ENCODE measurements around the gene ABCC5.

The ABCC5 gene

DNA sequence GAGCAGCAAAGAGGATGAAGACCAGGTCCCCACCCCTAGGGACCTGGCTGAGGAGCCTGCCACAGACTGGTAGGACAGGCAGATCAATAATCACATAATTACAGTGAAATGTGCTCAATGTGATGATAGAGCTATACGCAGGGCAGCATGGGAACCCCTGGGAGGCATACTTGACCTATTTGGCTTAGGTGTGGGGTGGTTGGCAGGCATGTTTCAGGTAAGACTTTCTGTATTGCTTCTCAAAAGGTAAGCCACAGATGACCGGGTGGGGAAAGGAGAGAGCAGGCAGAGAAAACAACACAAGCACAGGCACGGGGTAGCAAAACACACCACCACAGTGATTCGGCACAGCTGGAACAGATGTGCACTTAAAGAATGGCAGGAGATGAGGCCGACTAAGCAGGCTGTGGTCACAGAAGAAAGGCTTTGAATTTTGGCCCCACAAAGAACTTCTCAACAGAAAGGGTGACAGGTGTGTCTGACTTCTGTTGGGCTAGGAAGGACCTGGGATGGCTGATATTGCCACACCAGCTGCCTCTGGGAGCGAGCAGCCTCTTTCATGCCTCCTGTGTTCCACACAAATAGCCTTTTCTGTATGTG lies 64.1 kb downstream of the ABCC5 start:
- H3K9ac ChIP-seq (ENCODE audit: low read depth, low read length), result no peak overlapping the region
- no peaks in the 10 kb centered on the region for H4K20me1 ChIP-seq (ENCODE audit: insufficient read depth, low read length)
- H3K79me2 ChIP-seq (ENCODE audit: insufficient read depth, low read length), result no peaks in the 10 kb centered on the region
- no peak overlapping the region for H3K4me3 ChIP-seq (ENCODE audit: low read depth in 1 of 2, low read length in 2 of 2)
- DNase-seq (no peak), ATAC-seq (ENCODE audit: insufficient read depth, low read depth) (no peak)
- H3K27me3 ChIP-seq (ENCODE audit: insufficient read depth, low read length, poor library complexity), result no peaks in the 10 kb centered on the region
- TF ChIP-seq, protein P1, sequence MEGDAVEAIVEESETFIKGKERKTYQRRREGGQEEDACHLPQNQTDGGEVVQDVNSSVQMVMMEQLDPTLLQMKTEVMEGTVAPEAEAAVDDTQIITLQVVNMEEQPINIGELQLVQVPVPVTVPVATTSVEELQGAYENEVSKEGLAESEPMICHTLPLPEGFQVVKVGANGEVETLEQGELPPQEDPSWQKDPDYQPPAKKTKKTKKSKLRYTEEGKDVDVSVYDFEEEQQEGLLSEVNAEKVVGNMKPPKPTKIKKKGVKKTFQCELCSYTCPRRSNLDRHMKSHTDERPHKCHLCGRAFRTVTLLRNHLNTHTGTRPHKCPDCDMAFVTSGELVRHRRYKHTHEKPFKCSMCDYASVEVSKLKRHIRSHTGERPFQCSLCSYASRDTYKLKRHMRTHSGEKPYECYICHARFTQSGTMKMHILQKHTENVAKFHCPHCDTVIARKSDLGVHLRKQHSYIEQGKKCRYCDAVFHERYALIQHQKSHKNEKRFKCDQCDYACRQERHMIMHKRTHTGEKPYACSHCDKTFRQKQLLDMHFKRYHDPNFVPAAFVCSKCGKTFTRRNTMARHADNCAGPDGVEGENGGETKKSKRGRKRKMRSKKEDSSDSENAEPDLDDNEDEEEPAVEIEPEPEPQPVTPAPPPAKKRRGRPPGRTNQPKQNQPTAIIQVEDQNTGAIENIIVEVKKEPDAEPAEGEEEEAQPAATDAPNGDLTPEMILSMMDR (IDR thresholded peaks at IDR 0.05; ENCODE audit: borderline replicate concordance, extremely low read depth, low read length, poor library complexity, severe bottlenecking), result no peak
- TF ChIP-seq EZH2 (IDR thresholded peaks at IDR 0.05; ENCODE audit: borderline replicate concordance, low read depth, low read length, severe bottlenecking), result no peak
- peaks cover 46% of the 10 kb centered on the region for H3K36me3 ChIP-seq (ENCODE audit: insufficient read depth, low read length)
- no peak overlapping the region for H3K4me2 ChIP-seq (ENCODE audit: insufficient read depth, low read length)
- H3K9me3 ChIP-seq (ENCODE audit: insufficient read depth, low read length, severe bottlenecking), result peaks cover 3% of the 10 kb centered on the region
- H2AFZ ChIP-seq (ENCODE audit: low read depth, low read length), result no peak overlapping the region
- no peak overlapping the region for H3K27ac ChIP-seq (ENCODE audit: low read length)
- H3K4me1 ChIP-seq (ENCODE audit: insufficient read depth, low read length), result no peaks in the 10 kb centered on the region

DNA sequence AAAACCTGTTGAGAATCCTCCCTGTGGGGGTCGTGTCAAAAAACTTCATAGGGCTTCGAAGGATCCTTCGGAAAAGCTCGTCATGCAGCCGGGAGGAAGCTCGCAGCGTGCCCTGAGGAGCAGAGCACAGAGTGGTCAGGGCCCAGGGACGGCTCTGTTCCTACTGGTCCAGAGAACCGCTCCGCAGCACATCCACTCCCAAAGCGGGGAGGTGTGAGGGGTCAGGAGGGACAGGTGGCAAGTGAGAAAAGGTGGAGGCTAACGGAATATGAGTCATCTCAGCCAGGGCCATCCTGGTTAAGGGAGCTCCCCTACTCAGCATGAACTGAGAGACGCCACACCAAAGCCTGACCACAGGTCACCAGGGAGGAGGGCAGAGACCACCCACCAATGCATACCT lies 66.2 kb downstream of the ABCC5 start:
- H3K9me3 ChIP-seq (ENCODE audit: insufficient read depth, low read length, severe bottlenecking), result no peaks in the 10 kb centered on the region
- no peak overlapping the region for H2AFZ ChIP-seq (ENCODE audit: low read depth, low read length)
- no peak overlapping the region for H3K4me3 ChIP-seq (ENCODE audit: low read depth in 1 of 2, low read length in 2 of 2)
- ATAC-seq (ENCODE audit: insufficient read depth, low read depth), result no peak
- H3K27ac ChIP-seq (ENCODE audit: low read length), result no peak overlapping the region
- TF ChIP-seq EZH2 (IDR thresholded peaks at IDR 0.05; ENCODE audit: borderline replicate concordance, low read depth, low read length, severe bottlenecking), result no peak
- TF ChIP-seq, protein P1 (IDR thresholded peaks at IDR 0.05; ENCODE audit: borderline replicate concordance, extremely low read depth, low read length, poor library complexity, severe bottlenecking), result no peak
- DNase-seq, result no peak
- no peaks in the 10 kb centered on the region for H3K4me1 ChIP-seq (ENCODE audit: insufficient read depth, low read length)
- H3K9ac ChIP-seq (ENCODE audit: low read depth, low read length), result no peak overlapping the region
- no peak overlapping the region for H3K4me2 ChIP-seq (ENCODE audit: insufficient read depth, low read length)
- H3K27me3 ChIP-seq (ENCODE audit: insufficient read depth, low read length, poor library complexity), result no peaks in the 10 kb centered on the region
- H3K36me3 ChIP-seq (ENCODE audit: insufficient read depth, low read length), result peaks cover 44% of the 10 kb centered on the region; the same call in 1 of the 2 replicates
- H4K20me1 ChIP-seq (ENCODE audit: insufficient read depth, low read length), result no peaks in the 10 kb centered on the region
- H3K79me2 ChIP-seq (ENCODE audit: insufficient read depth, low read length), result no peaks in the 10 kb centered on the region

DNA sequence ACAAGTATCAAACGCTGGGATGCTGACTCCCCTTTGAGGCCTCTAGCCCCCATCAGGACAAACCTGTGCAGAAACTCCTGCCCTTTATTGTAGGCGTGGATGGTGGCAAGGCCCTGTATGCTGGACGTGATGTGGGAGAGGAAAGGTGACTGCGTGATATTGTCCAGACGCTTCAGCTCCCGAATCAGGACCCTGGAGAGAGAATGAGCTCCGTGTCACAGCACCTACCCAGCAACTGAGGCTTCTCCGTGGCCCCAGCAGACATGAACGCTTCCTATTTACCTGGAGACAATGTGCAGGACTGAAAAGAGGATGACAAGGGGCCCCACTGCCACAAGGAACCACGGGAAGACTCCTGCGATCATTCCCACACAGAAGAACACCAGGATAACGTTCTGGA lies 68.0 kb downstream of the ABCC5 start:
- DNase-seq, result no peak
- ATAC-seq (ENCODE audit: insufficient read depth, low read depth), result no peak
- no peaks in the 10 kb centered on the region for H3K27me3 ChIP-seq (ENCODE audit: insufficient read depth, low read length, poor library complexity)
- H2AFZ ChIP-seq (ENCODE audit: low read depth, low read length), result no peak overlapping the region
- no peak overlapping the region for H3K9ac ChIP-seq (ENCODE audit: low read depth, low read length)
- no peak for TF ChIP-seq EZH2 (IDR thresholded peaks at IDR 0.05; ENCODE audit: borderline replicate concordance, low read depth, low read length, severe bottlenecking)
- TF ChIP-seq, protein P1 (IDR thresholded peaks at IDR 0.05; ENCODE audit: borderline replicate concordance, extremely low read depth, low read length, poor library complexity, severe bottlenecking), result no peak
- H3K27ac ChIP-seq (ENCODE audit: low read length), result no peak overlapping the region
- H3K36me3 ChIP-seq (ENCODE audit: insufficient read depth, low read length), result peaks cover 53% of the 10 kb centered on the region
- H3K4me1 ChIP-seq (ENCODE audit: insufficient read depth, low read length), result no peaks in the 10 kb centered on the region
- H3K4me3 ChIP-seq (ENCODE audit: low read depth in 1 of 2, low read length in 2 of 2), result no peak overlapping the region
- no peaks in the 10 kb centered on the region for H4K20me1 ChIP-seq (ENCODE audit: insufficient read depth, low read length)
- no peak overlapping the region for H3K4me2 ChIP-seq (ENCODE audit: insufficient read depth, low read length)
- H3K79me2 ChIP-seq (ENCODE audit: insufficient read depth, low read length), result no peaks in the 10 kb centered on the region
- no peaks in the 10 kb centered on the region for H3K9me3 ChIP-seq (ENCODE audit: insufficient read depth, low read length, severe bottlenecking)

Data from DND-41 (cell line).